ENCODE results near the gene TTYH3. TPM values are rescaled to one million over a fixed set of nuclear protein-coding genes. Genes with fewer than 3 reads are reported as not detected.

Gene TTYH3
- polyA plus RNA-seq, 1 donor (not counting 4 experiments of a cell fraction or from before 2014, with no cell fraction given) = 8.5 TPM

- dilution Hi-C loops (cut with MboI; ENCODE audit: extremely low pct_ligation_motif_present, low sequenced_read_pairs) = no loop called here
- H3K36me3 ChIP-seq (ENCODE audit: control insufficient read depth in 2 of 2, extremely low read depth in 1 of 2, insufficient read depth in 2 of 2, low read length in 2 of 2) = peaks cover 5 to 11% of the 10 kb centered on the region in 2 experiments
- H2AFZ ChIP-seq (ENCODE audit: control insufficient read depth, low read length) = no peak overlapping the region
- no peak overlapping the region for H3K9ac ChIP-seq (ENCODE audit: control insufficient read depth, extremely low read depth, insufficient read depth, low read length)
- no peak overlapping the region for H3K4me2 ChIP-seq (ENCODE audit: control insufficient read depth, extremely low read depth, insufficient read depth, low read depth, low read length)
- DNase-seq (ENCODE audit: low read depth, low spot score) (no peak), FAIRE-seq (no peak)
- H3K79me2 ChIP-seq (ENCODE audit: control insufficient read depth, insufficient read depth, low read length) = no peaks in the 10 kb centered on the region
- H3K27ac ChIP-seq (ENCODE audit: control insufficient read depth, insufficient read depth, low read length) = no peak overlapping the region
- H3K4me3 ChIP-seq (ENCODE audit: control insufficient read depth in 2 of 3, extremely low read depth in 1 of 3, insufficient read depth in 2 of 3, low read depth in 1 of 3, low read length in 3 of 3) = no peak overlapping the region
- no peaks in the 10 kb centered on the region for H3K9me3 ChIP-seq (ENCODE audit: control insufficient read depth, low read depth, low read length)
- H3K9me1 ChIP-seq (ENCODE audit: control insufficient read depth, extremely low read depth, insufficient read depth, low read length) = no peaks in the 10 kb centered on the region
- TF ChIP-seq EZH2 (IDR thresholded peaks at IDR 0.05; ENCODE audit: low read length) (no peak), CTCF (optimal IDR thresholded peaks at IDR 0.05 in 1 of 3, IDR thresholded peaks at IDR 0.05 in 1 of 3, conservative IDR thresholded peaks at IDR 0.05 in 1 of 3; ENCODE audit: extremely low read depth in 1 of 3, insufficient read depth in 2 of 3, low read length in 3 of 3) (no peak)
- H3K4me1 ChIP-seq (ENCODE audit: control insufficient read depth, extremely low read depth, insufficient read depth, low read length) = no peaks in the 10 kb centered on the region
- peaks cover 3% of the 10 kb centered on the region for H3K27me3 ChIP-seq (ENCODE audit: control insufficient read depth, extremely low read depth, insufficient read depth, low read length)
- no peaks in the 10 kb centered on the region for H4K20me1 ChIP-seq (ENCODE audit: control insufficient read depth, extremely low read depth, insufficient read depth, low read length)
Measured at GRCh38 chr7:2713978-2714377, 82.2 kb downstream of the TTYH3 start.

Other genes starting within 250 kb of the TTYH3 start
- 5.0 to 8.3 TPM (median 7.0 TPM) in 3 replicates for gene CHST12, start 228.4 kb upstream of the TTYH3 start, polyA plus RNA-seq
- not detected in 3 replicates for gene GRIFIN, start 155.6 kb upstream of the TTYH3 start, polyA plus RNA-seq
- 17.7 to 21.1 TPM (median 20.8 TPM) in 3 replicates for gene LFNG, start 112.2 kb upstream of the TTYH3 start, polyA plus RNA-seq
- gene BRAT1, start 76.5 kb upstream of the TTYH3 start, polyA plus RNA-seq = 6.4 to 12.6 TPM (median 10.0 TPM) in 3 replicates
- 4.7 to 9.1 TPM (median 5.2 TPM) in 3 replicates for gene IQCE, start 73.0 kb upstream of the TTYH3 start, polyA plus RNA-seq
- 0.01 to 0.04 TPM in 2 of 3 replicates, not detected in the other for gene AMZ1, start 56.2 kb downstream of the TTYH3 start, polyA plus RNA-seq
- 35.5 to 67.5 TPM (median 42.1 TPM) in 3 replicates for gene GNA12, start 212.3 kb downstream of the TTYH3 start, polyA plus RNA-seq